GM12892 (cell line): ENCODE measurements around the gene P2RY2.

Experiments
- POLR2A ChIP-seq: IDR thresholded peaks from 2 replicates; pipeline ENCODE4 v1.6.1; 2011; ENCODE audit warnings: low read depth, low read length, control low read depth
- POLR2AphosphoS5 ChIP-seq: IDR thresholded peaks from 2 replicates; pipeline ENCODE4 v1.6.1; 2011; ENCODE audit warnings: low read depth, low read length, control low read depth

GRCh38 chr11:73190557-73190885 is 27.6 kb upstream of the P2RY2 start:
- TF ChIP-seq POLR2AphosphoS5 = no peak
- no peak for TF ChIP-seq POLR2A
